SK-N-SH treated with all-trans-retinoic acid at 6 μM for 48 hours (cell line): ENCODE data around the gene TTC17.
"Not testable (repeated sequence)": the region's sequence is repeated elsewhere in the genome, so short reads cannot be mapped to it uniquely, and the experiment has no call there.

Source experiments
- ATAC-seq: fragments of 200-7000 bp; cut with Tn5 transposase; 3 replicates; pipeline ENCODE4 v1.9.1; 2020; ENCODE audit warnings: mild to moderate bottlenecking, moderate library complexity
- ARNTL ChIP-seq: fragments of 450-650 bp; formaldehyde crosslinking; IDR thresholded peaks from 2 replicates; pipeline ENCODE4 v1.5.0; 2020; ENCODE audit warnings: low read depth, mild to moderate bottlenecking, moderate library complexity, borderline replicate concordance
- BACH2 ChIP-seq: fragments of 250-450 bp; sonication (Bioruptor Pico); IDR thresholded peaks from 2 replicates; pipeline ENCODE4 v1.9.0; 2021; ENCODE audit warnings: mild to moderate bottlenecking, borderline replicate concordance
- ESRRG ChIP-seq: fragments of 250-450 bp; sonication (Bioruptor Pico); IDR thresholded peaks from 2 replicates; pipeline ENCODE4 v1.6.1; 2021; ENCODE audit warnings: mild to moderate bottlenecking
- GLIS3 ChIP-seq: fragments of 250-450 bp; sonication (Bioruptor Pico); IDR thresholded peaks from 2 replicates; pipeline ENCODE4 v1.5.0; 2020; ENCODE audit warnings: mild to moderate bottlenecking, moderate library complexity
- OSR1 ChIP-seq: fragments of 250-450 bp; sonication (Bioruptor Pico); IDR thresholded peaks from 2 replicates; pipeline ENCODE4 v1.8.0; 2022; ENCODE audit warnings: moderate library complexity, mild to moderate bottlenecking, inconsistent platforms
- PPARA ChIP-seq: fragments of 250-450 bp; sonication (Bioruptor Pico); IDR thresholded peaks from 2 replicates; pipeline ENCODE4 v1.5.0; 2020; ENCODE audit warnings: mild to moderate bottlenecking, borderline replicate concordance
- SNAI2 ChIP-seq: fragments of 250-450 bp; sonication (Bioruptor Pico); IDR thresholded peaks from 2 replicates; pipeline ENCODE4 v1.5.0; 2020; ENCODE audit warnings: mild to moderate bottlenecking, moderate library complexity
- TOX ChIP-seq: fragments of 250-450 bp; sonication (Bioruptor Pico); IDR thresholded peaks from 2 replicates; pipeline ENCODE4 v1.8.0; 2021; ENCODE audit warnings: mild to moderate bottlenecking, moderate library complexity, borderline replicate concordance
- ZC3H10 ChIP-seq: fragments of 250-450 bp; sonication (Bioruptor Pico); IDR thresholded peaks from 2 replicates; pipeline ENCODE4 v1.5.1; 2021; ENCODE audit warnings: mild to moderate bottlenecking, moderate library complexity
- ZFP3 ChIP-seq: fragments of 250-450 bp; sonication (Bioruptor Pico); IDR thresholded peaks from 2 replicates; pipeline ENCODE4 v1.5.0; 2020; ENCODE audit warnings: mild to moderate bottlenecking, moderate library complexity
- ZFP30 ChIP-seq: fragments of 450-650 bp; formaldehyde crosslinking; IDR thresholded peaks from 2 replicates; pipeline ENCODE4 v1.5.0; 2022; ENCODE audit warnings: mild to moderate bottlenecking, moderate library complexity
- ZNF565 ChIP-seq: fragments of 450-650 bp; formaldehyde crosslinking; conservative IDR thresholded peaks from 2 replicates; pipeline ENCODE4 v1.5.0; 2020; ENCODE audit warnings: low read depth, mild to moderate bottlenecking, moderate library complexity
- ZNF70 ChIP-seq: fragments of 450-650 bp; formaldehyde crosslinking; IDR thresholded peaks from 2 replicates; pipeline ENCODE4 v1.5.0; 2020; ENCODE audit warnings: mild to moderate bottlenecking, moderate library complexity
- TF ChIP-seq, protein P1 (sequence below): fragments of 250-450 bp; sonication (Bioruptor Pico); IDR thresholded peaks from 2 replicates; pipeline ENCODE4 v1.5.1; 2021; ENCODE audit warnings: mild to moderate bottlenecking, moderate library complexity
- TF ChIP-seq, protein P2 (sequence below): fragments of 250-450 bp; sonication (Bioruptor Pico); IDR thresholded peaks from 2 replicates; pipeline ENCODE4 v1.5.1; 2020; ENCODE audit warnings: low read depth, mild to moderate bottlenecking, moderate library complexity
- TF ChIP-seq, protein P3 (sequence below): fragments of 250-450 bp; sonication (Bioruptor Pico); IDR thresholded peaks from 2 replicates; pipeline ENCODE4 v1.8.0; 2020; ENCODE audit warnings: mild to moderate bottlenecking, moderate library complexity, borderline replicate concordance
- TF ChIP-seq, protein P4 (sequence below): fragments of 250-450 bp; sonication (Bioruptor Pico); IDR thresholded peaks from 2 replicates; pipeline ENCODE4 v1.5.0; 2020; ENCODE audit warnings: mild to moderate bottlenecking, moderate library complexity
- TF ChIP-seq, protein P5 (sequence below): fragments of 250-450 bp; sonication (Bioruptor Pico); IDR thresholded peaks from 2 replicates; pipeline ENCODE4 v1.8.0; 2021; ENCODE audit warnings: low read depth, mild to moderate bottlenecking, moderate library complexity, borderline replicate concordance

The TTC17 gene

DNA sequence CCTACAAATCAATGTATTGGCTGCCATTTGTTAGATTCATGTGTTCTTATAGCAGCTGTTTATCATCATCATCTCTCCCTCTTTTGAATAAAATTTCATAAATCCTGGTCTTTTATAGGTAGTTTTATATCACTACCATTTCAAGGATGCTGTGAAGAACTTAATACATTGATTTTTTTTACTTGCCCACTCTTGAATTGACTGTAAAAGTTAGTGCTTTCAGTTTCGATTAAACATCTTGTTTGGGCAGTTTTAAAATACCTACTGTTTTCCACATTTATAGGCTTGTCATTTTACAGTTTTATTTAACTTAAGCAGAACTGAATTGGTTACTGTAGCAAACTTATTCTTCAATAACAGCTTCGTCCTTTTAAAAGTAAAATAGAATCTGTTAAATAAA lies 59.5 kb downstream of the TTC17 start:
- ATAC-seq: no peak
- TF ChIP-seq, protein P1, sequence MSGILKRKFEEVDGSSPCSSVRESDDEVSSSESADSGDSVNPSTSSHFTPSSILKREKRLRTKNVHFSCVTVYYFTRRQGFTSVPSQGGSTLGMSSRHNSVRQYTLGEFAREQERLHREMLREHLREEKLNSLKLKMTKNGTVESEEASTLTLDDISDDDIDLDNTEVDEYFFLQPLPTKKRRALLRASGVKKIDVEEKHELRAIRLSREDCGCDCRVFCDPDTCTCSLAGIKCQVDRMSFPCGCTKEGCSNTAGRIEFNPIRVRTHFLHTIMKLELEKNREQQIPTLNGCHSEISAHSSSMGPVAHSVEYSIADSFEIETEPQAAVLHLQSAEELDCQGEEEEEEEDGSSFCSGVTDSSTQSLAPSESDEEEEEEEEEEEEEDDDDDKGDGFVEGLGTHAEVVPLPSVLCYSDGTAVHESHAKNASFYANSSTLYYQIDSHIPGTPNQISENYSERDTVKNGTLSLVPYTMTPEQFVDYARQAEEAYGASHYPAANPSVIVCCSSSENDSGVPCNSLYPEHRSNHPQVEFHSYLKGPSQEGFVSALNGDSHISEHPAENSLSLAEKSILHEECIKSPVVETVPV (CRISPR knock-in tag): no peak
- TF ChIP-seq BACH2 (CRISPR knock-in tag): no peak
- TF ChIP-seq, protein P2, sequence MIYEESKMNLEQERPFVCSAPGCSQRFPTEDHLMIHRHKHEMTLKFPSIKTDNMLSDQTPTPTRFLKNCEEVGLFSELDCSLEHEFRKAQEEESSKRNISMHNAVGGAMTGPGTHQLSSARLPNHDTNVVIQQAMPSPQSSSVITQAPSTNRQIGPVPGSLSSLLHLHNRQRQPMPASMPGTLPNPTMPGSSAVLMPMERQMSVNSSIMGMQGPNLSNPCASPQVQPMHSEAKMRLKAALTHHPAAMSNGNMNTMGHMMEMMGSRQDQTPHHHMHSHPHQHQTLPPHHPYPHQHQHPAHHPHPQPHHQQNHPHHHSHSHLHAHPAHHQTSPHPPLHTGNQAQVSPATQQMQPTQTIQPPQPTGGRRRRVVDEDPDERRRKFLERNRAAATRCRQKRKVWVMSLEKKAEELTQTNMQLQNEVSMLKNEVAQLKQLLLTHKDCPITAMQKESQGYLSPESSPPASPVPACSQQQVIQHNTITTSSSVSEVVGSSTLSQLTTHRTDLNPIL (CRISPR knock-in tag): no peak
- no peak for TF ChIP-seq ZNF565
- no peak for TF ChIP-seq ESRRG (CRISPR knock-in tag)
- no peak for TF ChIP-seq PPARA (CRISPR knock-in tag)

DNA sequence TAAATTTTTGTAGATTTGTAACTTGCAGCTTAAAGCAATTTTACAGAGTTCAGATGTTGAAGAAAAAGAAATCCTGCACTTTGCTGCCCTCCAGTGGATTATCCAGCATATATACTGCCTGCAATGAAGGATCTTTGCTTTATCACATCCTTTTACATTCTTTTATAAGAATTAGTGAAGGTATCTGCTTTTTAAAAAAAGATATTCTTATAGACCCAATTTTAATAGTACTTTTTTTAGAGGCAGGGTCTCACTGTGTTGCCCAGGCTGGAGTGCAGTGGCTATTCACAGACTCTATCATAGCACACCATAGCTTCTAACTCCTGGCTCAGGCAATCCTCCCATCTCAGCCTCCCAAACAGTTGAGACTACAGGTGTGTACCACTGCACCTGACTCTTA lies 60.7 kb downstream of the TTC17 start:
- peak; percentile 91 for ATAC-seq
- no peak for TF ChIP-seq ZFP30 (CRISPR knock-in tag)
- TF ChIP-seq, protein P2 (CRISPR knock-in tag): no peak
- TF ChIP-seq ZFP3: no peak
- TF ChIP-seq TOX: no peak
- TF ChIP-seq, protein P3, sequence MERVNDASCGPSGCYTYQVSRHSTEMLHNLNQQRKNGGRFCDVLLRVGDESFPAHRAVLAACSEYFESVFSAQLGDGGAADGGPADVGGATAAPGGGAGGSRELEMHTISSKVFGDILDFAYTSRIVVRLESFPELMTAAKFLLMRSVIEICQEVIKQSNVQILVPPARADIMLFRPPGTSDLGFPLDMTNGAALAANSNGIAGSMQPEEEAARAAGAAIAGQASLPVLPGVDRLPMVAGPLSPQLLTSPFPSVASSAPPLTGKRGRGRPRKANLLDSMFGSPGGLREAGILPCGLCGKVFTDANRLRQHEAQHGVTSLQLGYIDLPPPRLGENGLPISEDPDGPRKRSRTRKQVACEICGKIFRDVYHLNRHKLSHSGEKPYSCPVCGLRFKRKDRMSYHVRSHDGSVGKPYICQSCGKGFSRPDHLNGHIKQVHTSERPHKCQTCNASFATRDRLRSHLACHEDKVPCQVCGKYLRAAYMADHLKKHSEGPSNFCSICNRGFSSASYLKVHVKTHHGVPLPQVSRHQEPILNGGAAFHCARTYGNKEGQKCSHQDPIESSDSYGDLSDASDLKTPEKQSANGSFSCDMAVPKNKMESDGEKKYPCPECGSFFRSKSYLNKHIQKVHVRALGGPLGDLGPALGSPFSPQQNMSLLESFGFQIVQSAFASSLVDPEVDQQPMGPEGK (CRISPR knock-in tag): no peak
- TF ChIP-seq, protein P4, sequence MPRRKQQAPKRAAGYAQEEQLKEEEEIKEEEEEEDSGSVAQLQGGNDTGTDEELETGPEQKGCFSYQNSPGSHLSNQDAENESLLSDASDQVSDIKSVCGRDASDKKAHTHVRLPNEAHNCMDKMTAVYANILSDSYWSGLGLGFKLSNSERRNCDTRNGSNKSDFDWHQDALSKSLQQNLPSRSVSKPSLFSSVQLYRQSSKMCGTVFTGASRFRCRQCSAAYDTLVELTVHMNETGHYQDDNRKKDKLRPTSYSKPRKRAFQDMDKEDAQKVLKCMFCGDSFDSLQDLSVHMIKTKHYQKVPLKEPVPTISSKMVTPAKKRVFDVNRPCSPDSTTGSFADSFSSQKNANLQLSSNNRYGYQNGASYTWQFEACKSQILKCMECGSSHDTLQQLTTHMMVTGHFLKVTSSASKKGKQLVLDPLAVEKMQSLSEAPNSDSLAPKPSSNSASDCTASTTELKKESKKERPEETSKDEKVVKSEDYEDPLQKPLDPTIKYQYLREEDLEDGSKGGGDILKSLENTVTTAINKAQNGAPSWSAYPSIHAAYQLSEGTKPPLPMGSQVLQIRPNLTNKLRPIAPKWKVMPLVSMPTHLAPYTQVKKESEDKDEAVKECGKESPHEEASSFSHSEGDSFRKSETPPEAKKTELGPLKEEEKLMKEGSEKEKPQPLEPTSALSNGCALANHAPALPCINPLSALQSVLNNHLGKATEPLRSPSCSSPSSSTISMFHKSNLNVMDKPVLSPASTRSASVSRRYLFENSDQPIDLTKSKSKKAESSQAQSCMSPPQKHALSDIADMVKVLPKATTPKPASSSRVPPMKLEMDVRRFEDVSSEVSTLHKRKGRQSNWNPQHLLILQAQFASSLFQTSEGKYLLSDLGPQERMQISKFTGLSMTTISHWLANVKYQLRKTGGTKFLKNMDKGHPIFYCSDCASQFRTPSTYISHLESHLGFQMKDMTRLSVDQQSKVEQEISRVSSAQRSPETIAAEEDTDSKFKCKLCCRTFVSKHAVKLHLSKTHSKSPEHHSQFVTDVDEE (CRISPR knock-in tag): no peak

DNA sequence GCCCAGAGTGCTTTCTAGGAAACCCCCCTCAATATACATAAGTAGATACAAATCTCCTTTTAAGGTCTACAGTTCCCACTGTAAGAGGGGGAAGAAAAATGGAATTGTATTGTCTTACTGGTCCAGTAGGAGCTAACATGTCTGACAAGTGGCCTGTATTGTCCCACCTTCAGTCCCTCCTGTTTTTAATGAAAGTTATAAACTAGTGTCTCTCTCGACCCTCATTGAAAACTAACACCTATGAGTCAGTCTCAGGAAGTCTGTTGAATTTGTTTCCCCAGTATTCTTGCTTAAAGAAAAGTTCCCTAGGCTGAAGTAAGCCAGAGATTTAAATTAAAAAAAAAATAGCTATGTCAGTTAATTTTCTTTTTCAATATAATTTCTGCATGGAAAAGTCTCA lies 69.3 kb downstream of the TTC17 start:
- no peak for ATAC-seq

DNA sequence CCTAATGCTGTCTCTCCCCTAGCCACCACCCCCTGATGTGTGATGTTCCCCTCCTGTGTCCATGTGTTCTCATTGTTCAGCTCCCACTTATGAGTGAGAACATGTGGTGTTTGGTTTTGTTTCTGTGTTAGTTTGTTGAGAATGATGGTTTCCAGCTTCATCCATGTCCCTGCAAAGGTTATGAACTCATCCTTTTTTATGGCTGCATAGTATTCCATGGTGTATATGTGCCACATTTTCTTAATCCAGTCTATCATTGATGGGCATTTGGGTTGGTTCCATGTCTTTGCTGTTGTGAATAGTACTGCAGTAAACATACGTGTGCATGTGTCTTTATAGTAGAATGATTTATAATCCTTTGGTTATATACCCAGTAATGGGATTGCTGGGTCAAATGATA lies 72.2 kb downstream of the TTC17 start:
- ATAC-seq: not testable (repeated sequence)

More for the DNA sequence above, 69.3 kb downstream of the TTC17 start:
- TF ChIP-seq ZNF70 (CRISPR knock-in tag) (no peak), SNAI2 (no peak)
- TF ChIP-seq, protein P5, sequence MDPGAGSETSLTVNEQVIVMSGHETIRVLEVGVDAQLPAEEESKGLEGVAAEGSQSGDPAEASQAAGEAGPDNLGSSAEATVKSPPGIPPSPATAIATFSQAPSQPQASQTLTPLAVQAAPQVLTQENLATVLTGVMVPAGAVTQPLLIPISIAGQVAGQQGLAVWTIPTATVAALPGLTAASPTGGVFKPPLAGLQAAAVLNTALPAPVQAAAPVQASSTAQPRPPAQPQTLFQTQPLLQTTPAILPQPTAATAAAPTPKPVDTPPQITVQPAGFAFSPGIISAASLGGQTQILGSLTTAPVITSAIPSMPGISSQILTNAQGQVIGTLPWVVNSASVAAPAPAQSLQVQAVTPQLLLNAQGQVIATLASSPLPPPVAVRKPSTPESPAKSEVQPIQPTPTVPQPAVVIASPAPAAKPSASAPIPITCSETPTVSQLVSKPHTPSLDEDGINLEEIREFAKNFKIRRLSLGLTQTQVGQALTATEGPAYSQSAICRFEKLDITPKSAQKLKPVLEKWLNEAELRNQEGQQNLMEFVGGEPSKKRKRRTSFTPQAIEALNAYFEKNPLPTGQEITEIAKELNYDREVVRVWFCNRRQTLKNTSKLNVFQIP (CRISPR knock-in tag): no peak

DNA sequence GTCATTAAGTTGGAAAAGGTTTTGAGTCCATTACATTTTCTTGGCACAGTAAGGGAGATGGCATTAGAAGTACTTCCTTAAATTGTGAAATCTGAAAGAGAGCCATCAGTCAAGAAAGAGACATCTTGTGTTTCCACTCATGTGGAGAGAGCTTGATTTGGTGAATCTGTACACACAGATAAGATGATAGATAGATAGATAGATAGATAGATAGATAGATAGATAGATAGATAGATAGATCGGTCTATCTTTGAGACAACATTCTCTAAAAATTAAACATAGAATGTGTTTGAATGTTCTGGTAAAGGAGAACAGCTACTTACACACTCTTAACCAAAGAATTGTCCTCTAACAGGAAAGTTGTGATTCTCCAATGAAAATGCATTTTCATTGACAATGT lies 76.2 kb downstream of the TTC17 start:
- ATAC-seq: no peak
- TF ChIP-seq OSR1 (no peak), ARNTL (CRISPR knock-in tag) (no peak), ZFP30 (CRISPR knock-in tag) (no peak), GLIS3 (CRISPR knock-in tag) (no peak), ZC3H10 (CRISPR knock-in tag) (no peak), PPARA (CRISPR knock-in tag) (no peak), ZNF565 (no peak)
